WTC11 (cell line): ENCODE data around the gene ARHGEF17.

Source experiments
- CTCF ChIP-seq: fragments of 200-600 bp; IDR thresholded peaks from 2 replicates; pipeline ENCODE4 v1.8.0; 2022; ENCODE audit warnings: antibody characterized with exemption
- E2F4 ChIP-seq: sonication (generic); formaldehyde crosslinking; IDR thresholded peaks from 2 replicates; pipeline ENCODE4 v1.8.1; 2022; ENCODE audit warnings: low read depth, mild to moderate bottlenecking, moderate library complexity, missing genetic modification reagents, borderline replicate concordance
- GABPB1 ChIP-seq: sonication (generic); formaldehyde crosslinking; IDR thresholded peaks from 2 replicates; pipeline ENCODE4 v1.8.1; 2023; ENCODE audit warnings: mild to moderate bottlenecking, missing genetic modification reagents
- USF1 ChIP-seq: sonication (generic); formaldehyde crosslinking; IDR thresholded peaks from 2 replicates; pipeline ENCODE4 v1.8.0; 2022; ENCODE audit warnings: mild to moderate bottlenecking, missing genetic modification reagents
- ZNF317 ChIP-seq: sonication (generic); formaldehyde crosslinking; IDR thresholded peaks from 2 replicates; pipeline ENCODE4 v1.8.1; 2023; ENCODE audit warnings: low read depth, mild to moderate bottlenecking, moderate library complexity, missing genetic modification reagents, borderline replicate concordance

- TF ChIP-seq CTCF (no peak), ZNF317 (no peak), E2F4 (CRISPR knock-in tag) (no peak), USF1 (CRISPR knock-in tag) (no peak), GABPB1 (CRISPR knock-in tag) (no peak)
Observed at GRCh38 chr11:73333640-73334383, 25.7 kb downstream of the ARHGEF17 start.
